Measurements from ENCODE around the gene ZNF764.

Gene ZNF764

GRCh38 chr16:30585022-30585399 is 26.8 kb upstream of the ZNF764 start:
- Mint-ChIP-seq H3K9me3 (no peaks in the 10 kb centered on the region), H3K27me3 (ENCODE audit: low read depth) (no peaks in the 10 kb centered on the region), H3K36me3 (ENCODE audit: low read depth) (peaks cover 18% of the 10 kb centered on the region), H3K4me3 (peak overlapping the region; percentile 96), H3K4me1 (ENCODE audit: low read depth) (peaks cover 21% of the 10 kb centered on the region), H3K27ac (peak overlapping the region; percentile 78)

GRCh38 chr16:30582611-30583340 is 24.6 kb upstream of the ZNF764 start:
- Mint-ChIP-seq H3K9me3 (no peaks in the 10 kb centered on the region), H3K4me3 (no peak overlapping the region), H3K36me3 (ENCODE audit: low read depth) (peaks cover 24% of the 10 kb centered on the region), H3K4me1 (ENCODE audit: low read depth) (peaks cover 24% of the 10 kb centered on the region), H3K27me3 (ENCODE audit: low read depth) (no peaks in the 10 kb centered on the region), H3K27ac (no peak overlapping the region)

- Mint-ChIP-seq H3K27ac (no peak overlapping the region), H3K27me3 (ENCODE audit: low read depth) (no peaks in the 10 kb centered on the region), H3K4me3 (no peak overlapping the region), H3K4me1 (ENCODE audit: low read depth) (peaks cover 21% of the 10 kb centered on the region), H3K36me3 (ENCODE audit: low read depth) (peaks cover 19% of the 10 kb centered on the region), H3K9me3 (no peaks in the 10 kb centered on the region)
These were observed 23.3 kb upstream of the ZNF764 start for GRCh38 chr16:30581457-30581856.

- no peak overlapping the region for H3K27ac Mint-ChIP-seq
These were observed 16.5 kb upstream of the ZNF764 start for GRCh38 chr16:30574678-30575077.

GRCh38 chr16:30571445-30572322 is 13.5 kb upstream of the ZNF764 start, which contains the start of gene ZNF688:
TSS of gene ZNF688 (minus strand) at chr16:30571714. CDS start at chr16:30571629, 85 bp downstream.
- peak within 1 kb of the TSS; percentile 85 for H3K27ac Mint-ChIP-seq
- H3K4me1 Mint-ChIP-seq (ENCODE audit: low read depth) = peaks cover 38% of the 10 kb centered on the region
- H3K27me3 Mint-ChIP-seq (ENCODE audit: low read depth) = no peaks in the 10 kb centered on the region
- H3K9me3 Mint-ChIP-seq = no peaks in the 10 kb centered on the region
- H3K4me3 Mint-ChIP-seq = peak within 1 kb of the TSS; percentile 92
- H3K36me3 Mint-ChIP-seq (ENCODE audit: low read depth) = peaks cover 2% of the 10 kb centered on the region

More at GRCh38 chr16:30574678-30575077, 16.5 kb upstream of the ZNF764 start:
- Mint-ChIP-seq H3K4me1 (ENCODE audit: low read depth) (peaks cover 21% of the 10 kb centered on the region), H3K36me3 (ENCODE audit: low read depth) (peaks cover 7% of the 10 kb centered on the region), H3K27me3 (ENCODE audit: low read depth) (no peaks in the 10 kb centered on the region), H3K9me3 (no peaks in the 10 kb centered on the region), H3K4me3 (peak overlapping the region; percentile 6)

- H3K4me3 Mint-ChIP-seq = peak overlapping the region; percentile 86
- H3K36me3 Mint-ChIP-seq (ENCODE audit: low read depth) = peaks cover 2% of the 10 kb centered on the region
- peaks cover 39% of the 10 kb centered on the region for H3K4me1 Mint-ChIP-seq (ENCODE audit: low read depth)
- H3K9me3 Mint-ChIP-seq = no peaks in the 10 kb centered on the region
- peak overlapping the region; percentile 85 for H3K27ac Mint-ChIP-seq
- H3K27me3 Mint-ChIP-seq (ENCODE audit: low read depth) = no peaks in the 10 kb centered on the region
These were observed 12.7 kb upstream of the ZNF764 start for GRCh38 chr16:30570636-30571444.

GRCh38 chr16:30569746-30570635 is 11.8 kb upstream of the ZNF764 start:
- peaks cover 2% of the 10 kb centered on the region for H3K36me3 Mint-ChIP-seq (ENCODE audit: low read depth)
- no peaks in the 10 kb centered on the region for H3K9me3 Mint-ChIP-seq
- H3K27me3 Mint-ChIP-seq (ENCODE audit: low read depth) = no peaks in the 10 kb centered on the region
- peak overlapping the region; percentile 86 for H3K4me3 Mint-ChIP-seq
- H3K27ac Mint-ChIP-seq = peak overlapping the region; percentile 54
- peaks cover 42% of the 10 kb centered on the region for H3K4me1 Mint-ChIP-seq (ENCODE audit: low read depth)

- no peak overlapping the region for H3K4me3 Mint-ChIP-seq
- peaks cover 2% of the 10 kb centered on the region for H3K36me3 Mint-ChIP-seq (ENCODE audit: low read depth)
- H3K27ac Mint-ChIP-seq = peak overlapping the region; percentile 87
- peaks cover 37% of the 10 kb centered on the region for H3K4me1 Mint-ChIP-seq (ENCODE audit: low read depth)
- no peaks in the 10 kb centered on the region for H3K27me3 Mint-ChIP-seq (ENCODE audit: low read depth)
- no peaks in the 10 kb centered on the region for H3K9me3 Mint-ChIP-seq
These were observed 11.1 kb upstream of the ZNF764 start for GRCh38 chr16:30569281-30569680.

GRCh38 chr16:30567991-30568638 is 9.9 kb upstream of the ZNF764 start:
- peak overlapping the region; percentile 79 for H3K4me3 Mint-ChIP-seq
- peaks cover 33% of the 10 kb centered on the region for H3K4me1 Mint-ChIP-seq (ENCODE audit: low read depth)
- no peaks in the 10 kb centered on the region for H3K27me3 Mint-ChIP-seq (ENCODE audit: low read depth)
- H3K27ac Mint-ChIP-seq = peak overlapping the region; percentile 92
- no peaks in the 10 kb centered on the region for H3K9me3 Mint-ChIP-seq
- H3K36me3 Mint-ChIP-seq (ENCODE audit: low read depth) = peaks cover 2% of the 10 kb centered on the region

- Mint-ChIP-seq H3K4me3 (peak overlapping the region; percentile 79), H3K36me3 (ENCODE audit: low read depth) (peaks cover 2% of the 10 kb centered on the region), H3K27me3 (ENCODE audit: low read depth) (no peaks in the 10 kb centered on the region), H3K9me3 (no peaks in the 10 kb centered on the region), H3K4me1 (ENCODE audit: low read depth) (peaks cover 32% of the 10 kb centered on the region), H3K27ac (peak overlapping the region; percentile 92)
These were observed 9.2 kb upstream of the ZNF764 start for GRCh38 chr16:30567160-30567990.

- Mint-ChIP-seq H3K4me3 (no peak overlapping the region), H3K27ac (peak overlapping the region; percentile 92), H3K4me1 (ENCODE audit: low read depth) (peaks cover 30% of the 10 kb centered on the region)
These were observed 8.4 kb upstream of the ZNF764 start for GRCh38 chr16:30566531-30566930.

GRCh38 chr16:30565984-30566383 is 7.8 kb upstream of the ZNF764 start:
- Mint-ChIP-seq H3K4me3 (no peak overlapping the region), H3K9me3 (no peaks in the 10 kb centered on the region), H3K27me3 (ENCODE audit: low read depth) (no peaks in the 10 kb centered on the region), H3K4me1 (ENCODE audit: low read depth) (peaks cover 35% of the 10 kb centered on the region), H3K36me3 (ENCODE audit: low read depth) (peaks cover 2% of the 10 kb centered on the region), H3K27ac (no peak overlapping the region)

More at GRCh38 chr16:30566531-30566930, 8.4 kb upstream of the ZNF764 start:
- peaks cover 2% of the 10 kb centered on the region for H3K36me3 Mint-ChIP-seq (ENCODE audit: low read depth)
- no peaks in the 10 kb centered on the region for H3K9me3 Mint-ChIP-seq
- no peaks in the 10 kb centered on the region for H3K27me3 Mint-ChIP-seq (ENCODE audit: low read depth)

Data from T-helper 1 cell treated with Interleukin-12 subunit alpha and Interleukin-12 subunit beta and Interleukin-4 antibody, amounts not matched to agents 30 μg/mL and 1 μg/mL, for 36 hours (primary cell).